Activated CD4-positive, alpha-beta memory T cell treated with anti-CD3 and anti-CD28 coated beads, Interleukin-2, amount 10 ng/mL, durations not matched to agents 7 days and 5 days (primary cell): ENCODE measurements around the gene TMEM150A. TPM values are rescaled to one million over a fixed set of nuclear protein-coding genes. Genes with fewer than 3 reads are reported as not detected.
"Not testable (repeated sequence)": the region's sequence is repeated elsewhere in the genome, so short reads cannot be mapped to it uniquely, and the experiment has no call there.

Source experiments
- CTCF ChIA-PET: fragments of 350-600 bp; sonication (Branson Sonifier 250); formaldehyde crosslinking; loops from one replicate; lab custom pipeline; 2021; ENCODE audit warnings: antibody characterized with exemption, inconsistent platforms; lab: Charles Lee
- POLR2A ChIA-PET: fragments of 350-600 bp; sonication (Branson Sonifier 250); formaldehyde crosslinking; loops from one replicate; lab custom pipeline; 2021; ENCODE audit warnings: antibody characterized with exemption; lab: Charles Lee
- DNase-seq: peaks from one replicate; pipeline ENCODE4 v3.0.0-alpha.2; 2020
- H3K27ac Mint-ChIP-seq: one replicate; pipeline ENCODE4 v1.8.0; 2021; ENCODE audit warnings: mild to moderate bottlenecking, mixed read lengths
- H3K27me3 Mint-ChIP-seq: one replicate; pipeline ENCODE4 v1.8.0; 2021; ENCODE audit warnings: mixed read lengths
- H3K36me3 Mint-ChIP-seq: one replicate; pipeline ENCODE4 v1.8.0; 2021; ENCODE audit warnings: low read depth, mixed read lengths
- H3K4me1 Mint-ChIP-seq: one replicate; pipeline ENCODE4 v1.8.0; 2021; ENCODE audit warnings: mixed read lengths
- H3K4me3 Mint-ChIP-seq: one replicate; pipeline ENCODE4 v1.8.0; 2021; ENCODE audit warnings: mild to moderate bottlenecking, mixed read lengths
- H3K9me3 Mint-ChIP-seq: one replicate; pipeline ENCODE4 v1.8.0; 2021; ENCODE audit warnings: mixed read lengths
- total RNA-seq, 2 experiments: library from RNA; stranded (reverse); gene quantifications; one replicate each; pipeline ENCODE4 v1.2.3, GENCODE V29; 2021

TMEM150A gene
- total RNA-seq, 2 experiments from 2014 or later, result 1.3 to 2.0 TPM

- no peaks in the 10 kb centered on the region for H3K9me3 Mint-ChIP-seq
- H3K4me1 Mint-ChIP-seq, result peaks cover 12% of the 10 kb centered on the region
- DNase-seq, result no peak
- H3K27ac Mint-ChIP-seq, result peak overlapping the region; percentile 50
- CTCF ChIA-PET, result interaction anchor here (0.9 to 6.5 kb wide), 6 partner anchors 13 to 215 kb away, joined by 3 to 83 read pairs (median 40); partner anchors contain the start of gene SH2D6
- peaks cover 77% of the 10 kb centered on the region for H3K36me3 Mint-ChIP-seq
- H3K27me3 Mint-ChIP-seq, result no peaks in the 10 kb centered on the region
- no peak overlapping the region for H3K4me3 Mint-ChIP-seq
- POLR2A ChIA-PET, result interaction anchor here (1.8 kb wide), 1 partner anchor 23 kb away, joined by 4 read pairs; the partner anchor contains the start of gene C2orf68
These were observed 32.5 kb upstream of the TMEM150A start for GRCh38 chr2:85635011-85635410.

- no peak overlapping the region for H3K4me3 Mint-ChIP-seq
These were observed 28.8 kb upstream of the TMEM150A start for GRCh38 chr2:85631316-85631715.

GRCh38 chr2:85628658-85629057, 26.2 kb upstream of the TMEM150A start:
- DNase-seq, result no peak
- ChIA-PET CTCF (interaction anchor here (2.5 kb wide), 1 partner anchor 9 kb away, joined by 15 read pairs; no protein-coding TSS in a partner anchor), POLR2A (interaction anchor here (1.3 to 2.5 kb wide), 3 partner anchors 9 to 33 kb away, joined by 5 to 16 read pairs (median 7); partner anchors contain the start of genes RNF181 and USP39)
- H3K4me3 Mint-ChIP-seq, result no peak overlapping the region
- peak overlapping the region; percentile 59 for H3K27ac Mint-ChIP-seq
- H3K4me1 Mint-ChIP-seq, result peaks cover 14% of the 10 kb centered on the region
- no peaks in the 10 kb centered on the region for H3K27me3 Mint-ChIP-seq
- peaks cover 76% of the 10 kb centered on the region for H3K36me3 Mint-ChIP-seq
- no peaks in the 10 kb centered on the region for H3K9me3 Mint-ChIP-seq

More at GRCh38 chr2:85631316-85631715, 28.8 kb upstream of the TMEM150A start:
- H3K9me3 Mint-ChIP-seq, result no peaks in the 10 kb centered on the region
- H3K27ac Mint-ChIP-seq, result no peak overlapping the region
- peaks cover 18% of the 10 kb centered on the region for H3K4me1 Mint-ChIP-seq
- POLR2A ChIA-PET, result interaction anchor here (1.2 kb wide), 1 partner anchor 15 kb away, joined by 3 read pairs; the partner anchor contains the start of gene USP39
- DNase-seq, result no peak
- no peaks in the 10 kb centered on the region for H3K27me3 Mint-ChIP-seq
- CTCF ChIA-PET, result interaction anchor here (0.7 to 2.0 kb wide), 3 partner anchors 12 to 330 kb away, joined by 4 to 5 read pairs (median 4); no protein-coding TSS in a partner anchor
- H3K36me3 Mint-ChIP-seq, result peaks cover 70% of the 10 kb centered on the region

GRCh38 chr2:85623991-85624390, 21.5 kb upstream of the TMEM150A start:
- no peaks in the 10 kb centered on the region for H3K27me3 Mint-ChIP-seq
- POLR2A ChIA-PET, result no interaction called here
- H3K36me3 Mint-ChIP-seq, result peaks cover 68% of the 10 kb centered on the region
- no peak overlapping the region for H3K27ac Mint-ChIP-seq
- DNase-seq, result no peak
- no peak overlapping the region for H3K4me3 Mint-ChIP-seq
- peaks cover 17% of the 10 kb centered on the region for H3K4me1 Mint-ChIP-seq
- CTCF ChIA-PET, result no interaction called here
- no peaks in the 10 kb centered on the region for H3K9me3 Mint-ChIP-seq

- Mint-ChIP-seq H3K36me3 (peaks cover 67% of the 10 kb centered on the region), H3K4me1 (peaks cover 24% of the 10 kb centered on the region), H3K9me3 (no peaks in the 10 kb centered on the region), H3K27ac (no peak overlapping the region), H3K4me3 (no peak overlapping the region), H3K27me3 (no peaks in the 10 kb centered on the region)
- no peak for DNase-seq
- CTCF ChIA-PET, result interaction anchor here (1.8 to 4.7 kb wide), 2 partner anchors 13 to 16 kb away, joined by 4 to 36 read pairs; no protein-coding TSS in a partner anchor
- POLR2A ChIA-PET, result interaction anchor here (1.2 kb wide), 1 partner anchor 16 kb away, joined by 4 read pairs; no protein-coding TSS in a partner anchor
These were observed 18.8 kb upstream of the TMEM150A start for GRCh38 chr2:85621338-85621737.

- Mint-ChIP-seq H3K9me3 (no peaks in the 10 kb centered on the region), H3K4me3 (no peak overlapping the region), H3K27ac (no peak overlapping the region), H3K4me1 (peaks cover 33% of the 10 kb centered on the region), H3K36me3 (peaks cover 52% of the 10 kb centered on the region), H3K27me3 (no peaks in the 10 kb centered on the region)
- ChIA-PET CTCF (interaction anchor here (0.6 to 4.7 kb wide), 4 partner anchors 9 to 199 kb away, joined by 3 to 36 read pairs (median 4); no protein-coding TSS in a partner anchor), POLR2A (interaction anchor here (0.8 to 1.2 kb wide), 3 partner anchors 14 to 74 kb away, joined by 3 read pairs; no protein-coding TSS in a partner anchor)
- no peak for DNase-seq
These were observed 17.1 kb upstream of the TMEM150A start for GRCh38 chr2:85619617-85620016.

GRCh38 chr2:85617723-85618122, 15.2 kb upstream of the TMEM150A start:
- peak overlapping the region; percentile 98 for H3K4me3 Mint-ChIP-seq
- not testable (repeated sequence) for H3K27ac Mint-ChIP-seq, DNase-seq, H3K27me3 Mint-ChIP-seq, H3K9me3 Mint-ChIP-seq
- peaks cover 35% of the 10 kb centered on the region for H3K36me3 Mint-ChIP-seq
- ChIA-PET POLR2A (interaction anchor here (1.2 to 4.4 kb wide), 7 partner anchors 11 to 78 kb away, joined by 3 to 41 read pairs (median 11); partner anchors contain the start of genes GGCX, MAT2A, RNF181 and TMEM150A), CTCF (interaction anchor here (1.7 to 2.2 kb wide), 2 partner anchors 19 to 20 kb away, joined by 6 to 8 read pairs; no protein-coding TSS in a partner anchor)
- H3K4me1 Mint-ChIP-seq, result peaks cover 37% of the 10 kb centered on the region

GRCh38 chr2:85615413-85615728, 12.9 kb upstream of the TMEM150A start:
- H3K36me3 Mint-ChIP-seq, result peaks cover 25% of the 10 kb centered on the region
- peak overlapping the region; percentile 98 for H3K4me3 Mint-ChIP-seq
- DNase-seq, result no peak
- CTCF ChIA-PET, result no interaction called here
- peak overlapping the region; percentile 94 for H3K27ac Mint-ChIP-seq
- no peaks in the 10 kb centered on the region for H3K9me3 Mint-ChIP-seq
- H3K27me3 Mint-ChIP-seq, result no peaks in the 10 kb centered on the region
- POLR2A ChIA-PET, result interaction anchor here (1.2 to 4.4 kb wide), 11 partner anchors 12 to 491 kb away, joined by 3 to 41 read pairs (median 9); partner anchors contain the start of genes ELMOD3, MAT2A, POLR1A and PTCD3
- peaks cover 48% of the 10 kb centered on the region for H3K4me1 Mint-ChIP-seq

- H3K36me3 Mint-ChIP-seq, result peaks cover 28% of the 10 kb centered on the region
- DNase-seq, H3K27me3 Mint-ChIP-seq, CTCF ChIA-PET, H3K9me3 Mint-ChIP-seq, H3K27ac Mint-ChIP-seq, H3K4me3 Mint-ChIP-seq: not testable (repeated sequence)
- H3K4me1 Mint-ChIP-seq, result peaks cover 52% of the 10 kb centered on the region
- POLR2A ChIA-PET, result interaction anchor here (1.5 to 4.4 kb wide), 8 partner anchors 11 to 491 kb away, joined by 3 to 41 read pairs (median 13); partner anchors contain the start of genes MAT2A, POLR1A, PTCD3 and RNF181
These were observed 12.3 kb upstream of the TMEM150A start for GRCh38 chr2:85614757-85615156.

- no peak overlapping the region for H3K27ac Mint-ChIP-seq
- CTCF ChIA-PET, result no interaction called here
- DNase-seq, result no peak
- no peaks in the 10 kb centered on the region for H3K27me3 Mint-ChIP-seq
- no peaks in the 10 kb centered on the region for H3K9me3 Mint-ChIP-seq
- H3K4me3 Mint-ChIP-seq, result no peak overlapping the region
- POLR2A ChIA-PET, result interaction anchor here (1.0 to 4.4 kb wide), 3 partner anchors 11 to 19 kb away, joined by 3 to 41 read pairs (median 40); partner anchors contain the start of genes RNF181 and TMEM150A
- peaks cover 52% of the 10 kb centered on the region for H3K4me1 Mint-ChIP-seq
- peaks cover 27% of the 10 kb centered on the region for H3K36me3 Mint-ChIP-seq
These were observed 11.4 kb upstream of the TMEM150A start for GRCh38 chr2:85613717-85614515.

- H3K27me3 Mint-ChIP-seq, result no peaks in the 10 kb centered on the region
- H3K36me3 Mint-ChIP-seq, result peaks cover 27% of the 10 kb centered on the region
- peak within 1 kb of the TSS; percentile 86 for H3K27ac Mint-ChIP-seq
- ChIA-PET POLR2A (interaction anchor here (0.9 to 3.9 kb wide), 17 partner anchors 8 to 285 kb away, joined by 3 to 38 read pairs (median 4); partner anchors contain the start of genes MAT2A, RNF181, TMEM150A and VAMP5), CTCF (interaction anchor here (0.9 to 1.7 kb wide), 3 partner anchors 9 to 60 kb away, joined by 4 to 5 read pairs (median 5); partner anchors contain the start of gene TMEM150A)
- H3K9me3 Mint-ChIP-seq, result no peaks in the 10 kb centered on the region
- peak within 1 kb of the TSS; percentile 94 for H3K4me3 Mint-ChIP-seq
- peaks cover 46% of the 10 kb centered on the region for H3K4me1 Mint-ChIP-seq
- DNase-seq, result peak; percentile 90
These were observed 9.4 kb upstream of the TMEM150A start, which contains the start of gene C2orf68 for GRCh38 chr2:85611705-85612587. TSS of gene C2orf68 (minus strand) at chr2:85612066. CDS start at chr2:85611984, 82 bp downstream.
